Activated CD4-positive, alpha-beta T cell treated with anti-CD3 and anti-CD28 coated beads, Interleukin-2, amount 50 U/mL, for 24 hours (primary cell): ENCODE measurements around the gene IL4R.
"Not testable (repeated sequence)": the region's sequence is repeated elsewhere in the genome, so short reads cannot be mapped to it uniquely, and the experiment has no call there.

Experiments
- DNase-seq, 2 donors: peaks; one replicate each; pipeline ENCODE4 v3.0.0-alpha.2; 2020; ENCODE audit warnings: low read depth in 1 of 2, low spot score in 1 of 2

Gene IL4R

GRCh38 chr16:27327586-27327915 lies 13.8 kb downstream of the IL4R start:
- DNase-seq = no peak

DNA sequence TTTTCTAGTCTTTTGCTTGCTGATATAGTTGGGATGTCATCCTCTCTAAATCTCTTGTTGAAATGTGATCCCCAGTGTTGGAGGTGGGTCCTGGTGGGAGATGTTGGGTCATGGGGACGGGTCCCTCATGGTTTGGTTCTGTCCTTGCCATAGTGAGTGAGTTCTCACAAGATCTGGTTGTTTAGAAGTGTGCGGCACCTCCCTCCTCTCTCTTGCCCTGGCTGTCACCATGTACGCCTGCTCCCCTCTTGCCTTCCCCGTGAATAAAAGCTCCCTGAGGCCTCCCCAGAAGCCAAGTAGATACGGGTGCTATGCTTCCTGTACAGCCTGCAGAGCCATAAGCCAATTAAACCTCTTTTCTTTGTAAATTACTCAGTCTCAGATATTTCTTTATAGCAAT lies 15.2 kb downstream of the IL4R start:
- no peak for DNase-seq

- DNase-seq = not testable (repeated sequence)
Observed at GRCh38 chr16:27329376-27330079, 15.8 kb downstream of the IL4R start.

- no peak for DNase-seq
Observed at GRCh38 chr16:27330542-27330941, 16.8 kb downstream of the IL4R start.

- no peak for DNase-seq
Observed at GRCh38 chr16:27332105-27332504, 18.3 kb downstream of the IL4R start.

GRCh38 chr16:27333104-27333503 lies 19.3 kb downstream of the IL4R start:
- no peak for DNase-seq

- no peak for DNase-seq
Observed at GRCh38 chr16:27333549-27333948, 19.8 kb downstream of the IL4R start.

GRCh38 chr16:27334192-27334764 lies 20.5 kb downstream of the IL4R start:
- DNase-seq = no peak

DNA sequence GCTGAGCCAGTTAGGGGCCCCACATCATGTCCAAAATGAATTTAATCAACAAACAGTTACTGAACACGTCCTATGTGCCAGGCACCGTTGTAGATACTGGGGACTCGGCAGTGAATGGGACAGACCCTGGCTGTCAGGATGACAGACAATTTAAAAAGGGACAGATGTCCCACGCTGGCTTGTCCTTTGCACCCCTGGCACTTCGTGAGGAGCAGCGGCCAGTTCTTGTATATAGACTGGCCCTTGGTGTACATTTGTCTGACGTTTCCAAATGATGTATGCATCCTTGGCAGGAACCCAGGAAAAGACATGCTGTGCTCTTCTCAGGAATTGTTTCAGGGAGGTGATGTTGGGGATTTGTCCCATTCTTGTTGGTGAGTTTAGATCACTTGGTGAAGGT lies 21.1 kb downstream of the IL4R start:
- no peak for DNase-seq

- no peak for DNase-seq
Observed at GRCh38 chr16:27335349-27336053, 21.7 kb downstream of the IL4R start.

GRCh38 chr16:27337024-27337423 lies 23.2 kb downstream of the IL4R start:
- DNase-seq = no peak

GRCh38 chr16:27339180-27339579 lies 25.4 kb downstream of the IL4R start:
- DNase-seq = no peak

- no peak for DNase-seq
Observed at GRCh38 chr16:27340654-27341053, 26.9 kb downstream of the IL4R start.

DNA sequence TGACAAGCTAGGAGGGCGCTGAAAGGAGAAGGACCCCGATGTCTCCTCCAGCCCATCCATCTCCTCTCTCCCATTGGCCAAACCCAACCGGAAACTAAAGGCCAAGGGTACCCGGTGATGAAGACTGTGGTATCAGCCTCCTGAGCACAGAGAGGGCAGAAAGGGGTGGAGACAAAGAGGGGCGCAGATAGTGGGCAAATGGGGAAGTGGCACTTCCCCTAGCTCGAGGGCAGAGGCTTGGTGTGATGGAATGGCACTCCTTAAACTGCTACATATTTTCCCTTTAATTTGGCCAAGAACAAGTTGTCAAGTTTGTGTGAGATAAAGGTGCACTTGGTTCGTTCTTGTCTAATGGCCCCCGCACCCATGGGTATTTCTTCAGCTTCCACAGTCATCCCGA lies 27.8 kb downstream of the IL4R start:
- no peak for DNase-seq

- DNase-seq = no peak
Observed at GRCh38 chr16:27341971-27342370, 28.2 kb downstream of the IL4R start.

DNA sequence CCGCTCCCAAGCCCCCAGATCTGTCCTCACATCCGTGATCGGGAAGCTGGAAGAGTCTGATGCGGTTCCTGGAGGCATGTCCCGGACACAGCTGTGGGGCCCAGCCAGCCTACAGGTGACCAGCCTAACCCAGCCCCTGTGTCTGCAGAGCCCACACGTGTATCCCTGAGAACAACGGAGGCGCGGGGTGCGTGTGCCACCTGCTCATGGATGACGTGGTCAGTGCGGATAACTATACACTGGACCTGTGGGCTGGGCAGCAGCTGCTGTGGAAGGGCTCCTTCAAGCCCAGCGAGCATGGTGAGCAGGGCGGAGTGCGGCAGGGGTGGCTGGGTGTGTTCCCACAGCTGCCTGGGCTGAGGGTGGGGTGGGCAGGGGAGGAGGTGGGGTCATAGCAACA lies 30.9 kb downstream of the IL4R start:
- no peak for DNase-seq

GRCh38 chr16:27345201-27345600 lies 31.4 kb downstream of the IL4R start:
- no peak for DNase-seq

GRCh38 chr16:27346819-27347218 lies 33.0 kb downstream of the IL4R start:
- no peak for DNase-seq

DNA sequence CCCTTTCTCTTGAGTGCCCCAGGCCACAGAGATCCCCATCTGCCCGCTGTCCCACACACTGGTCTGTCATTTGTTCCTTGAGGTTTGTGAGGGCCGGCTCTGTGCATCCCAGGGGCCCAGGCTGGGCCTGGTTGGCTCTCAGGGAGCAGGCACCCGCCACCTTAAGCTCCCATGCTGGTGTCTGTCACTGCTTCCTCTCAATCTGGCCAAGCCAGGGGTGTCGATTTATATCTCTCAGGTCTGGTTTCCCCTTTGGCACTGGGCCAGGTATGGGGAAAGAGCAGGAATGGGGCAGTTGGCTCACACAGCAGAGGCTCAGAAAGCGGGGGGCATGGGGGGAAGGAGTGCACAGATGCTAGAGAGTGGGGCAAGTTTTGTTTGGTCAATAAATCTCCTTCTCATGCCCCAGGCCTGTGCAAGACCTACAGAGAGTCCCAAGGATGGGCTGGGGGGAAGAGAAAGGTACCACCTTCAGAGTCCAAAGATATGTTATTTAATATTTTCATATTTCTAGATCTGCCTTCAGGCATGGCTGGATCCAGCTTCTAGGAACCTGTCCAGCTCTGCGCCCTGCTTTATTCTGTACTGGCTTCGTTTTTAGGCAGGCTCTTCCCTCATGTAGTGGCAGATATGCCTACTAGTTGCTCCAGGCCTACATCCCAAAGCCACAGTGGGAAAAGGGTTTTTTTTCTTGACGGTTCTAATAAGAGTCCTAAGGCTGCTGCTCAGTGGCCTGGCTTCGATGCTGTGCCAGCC lies 34.3 kb downstream of the IL4R start:
- DNase-seq = no peak

- no peak for DNase-seq
Observed at GRCh38 chr16:27349276-27349675, 35.5 kb downstream of the IL4R start.

DNA sequence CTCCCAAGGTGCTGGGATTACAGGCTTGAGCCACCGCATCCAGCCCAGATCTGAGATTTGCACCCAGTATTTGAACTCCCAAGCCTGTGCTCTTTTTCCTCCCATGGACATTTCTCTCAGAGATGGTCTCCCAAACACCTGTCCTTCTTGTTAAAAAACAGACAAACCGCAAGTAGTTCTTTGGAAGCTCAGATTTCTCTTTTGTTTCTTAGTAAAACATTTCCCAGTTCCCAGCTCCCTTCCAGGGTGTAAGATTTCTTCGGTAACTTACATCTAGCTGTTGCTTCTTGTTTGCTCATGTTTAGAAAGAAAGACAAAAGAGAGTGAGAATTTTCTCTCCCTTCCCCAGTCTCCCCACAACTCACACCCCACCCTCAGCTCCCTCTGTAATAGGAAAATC lies 36.2 kb downstream of the IL4R start:
- DNase-seq = no peak

DNA sequence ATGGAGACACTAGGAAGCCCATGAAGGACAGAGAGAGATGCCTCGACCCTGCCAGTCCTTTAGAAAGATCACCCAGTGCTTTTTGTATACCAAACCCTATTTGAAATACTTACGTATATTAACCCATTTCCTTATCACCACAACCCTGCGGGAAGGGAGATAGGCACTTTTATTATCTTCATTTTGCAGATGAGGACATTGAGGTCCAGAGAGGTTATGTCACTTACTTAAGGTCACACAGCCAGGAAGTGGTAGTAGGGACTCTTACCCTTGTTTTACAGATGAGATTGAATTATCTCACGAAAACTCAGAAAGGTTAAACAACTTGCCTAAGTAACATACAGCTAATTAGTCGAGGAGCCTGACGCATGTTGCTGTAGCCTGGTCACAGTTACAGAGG lies 38.2 kb downstream of the IL4R start:
- DNase-seq = no peak
